PC-9 (cell line): ENCODE data around the gene EIF2D.

Experiments
- EZH2 ChIP-seq: fragments of 200-600 bp; sonication (generic); IDR thresholded peaks from 2 replicates; pipeline ENCODE4 v1.8.0; 2017; ENCODE audit warnings: antibody characterized with exemption, low read depth
- TF ChIP-seq, protein P1 (sequence below): fragments of 200-600 bp; sonication (generic); conservative IDR thresholded peaks from 2 replicates; pipeline ENCODE4 v1.6.1; 2017; ENCODE audit warnings: mixed run types, antibody characterized with exemption, mild to moderate bottlenecking, moderate library complexity

DNA sequence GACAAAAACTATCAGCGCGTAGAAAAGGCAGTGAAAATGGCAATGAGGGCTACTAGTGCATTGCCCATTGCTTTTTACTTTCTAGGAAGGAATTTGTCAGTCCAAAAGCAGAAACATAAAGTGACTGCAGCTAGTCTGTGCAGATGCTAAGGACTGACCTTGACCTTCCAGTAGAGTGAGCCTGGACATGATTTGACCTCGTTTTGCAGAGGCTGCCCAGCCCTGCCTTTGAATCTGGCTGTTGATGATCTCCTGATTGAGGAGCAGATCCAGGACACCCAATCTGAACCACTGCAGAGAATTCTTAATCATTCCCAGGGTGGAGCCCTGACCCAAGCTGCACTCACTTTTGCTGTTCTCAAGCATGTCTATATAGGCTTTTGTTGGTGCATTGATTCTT lies 44.7 kb upstream of the EIF2D start:
- TF ChIP-seq, protein P1, sequence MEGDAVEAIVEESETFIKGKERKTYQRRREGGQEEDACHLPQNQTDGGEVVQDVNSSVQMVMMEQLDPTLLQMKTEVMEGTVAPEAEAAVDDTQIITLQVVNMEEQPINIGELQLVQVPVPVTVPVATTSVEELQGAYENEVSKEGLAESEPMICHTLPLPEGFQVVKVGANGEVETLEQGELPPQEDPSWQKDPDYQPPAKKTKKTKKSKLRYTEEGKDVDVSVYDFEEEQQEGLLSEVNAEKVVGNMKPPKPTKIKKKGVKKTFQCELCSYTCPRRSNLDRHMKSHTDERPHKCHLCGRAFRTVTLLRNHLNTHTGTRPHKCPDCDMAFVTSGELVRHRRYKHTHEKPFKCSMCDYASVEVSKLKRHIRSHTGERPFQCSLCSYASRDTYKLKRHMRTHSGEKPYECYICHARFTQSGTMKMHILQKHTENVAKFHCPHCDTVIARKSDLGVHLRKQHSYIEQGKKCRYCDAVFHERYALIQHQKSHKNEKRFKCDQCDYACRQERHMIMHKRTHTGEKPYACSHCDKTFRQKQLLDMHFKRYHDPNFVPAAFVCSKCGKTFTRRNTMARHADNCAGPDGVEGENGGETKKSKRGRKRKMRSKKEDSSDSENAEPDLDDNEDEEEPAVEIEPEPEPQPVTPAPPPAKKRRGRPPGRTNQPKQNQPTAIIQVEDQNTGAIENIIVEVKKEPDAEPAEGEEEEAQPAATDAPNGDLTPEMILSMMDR, result no peak
- TF ChIP-seq EZH2, result no peak
